ENCODE results near the gene FOXL3.

FOXL3 gene

GRCh38 chr7:318878-319661 lies 29.1 kb downstream of the FOXL3 start:
- no peak overlapping the region for H3K9ac ChIP-seq
- peaks cover 5% of the 10 kb centered on the region for H3K27me3 ChIP-seq (ENCODE audit: control insufficient read depth, insufficient read depth, low read length)
- no peaks in the 10 kb centered on the region for H3K79me2 ChIP-seq
- H3K4me3 ChIP-seq (ENCODE audit: low read depth, low read length), result no peak overlapping the region
- no peak overlapping the region for H3K4me2 ChIP-seq (ENCODE audit: low read length)
- no peak overlapping the region for H3K27ac ChIP-seq
- H3K9me3 ChIP-seq (ENCODE audit: control insufficient read depth, low read length), result no peaks in the 10 kb centered on the region
- no peak overlapping the region for H2AFZ ChIP-seq
- no peaks in the 10 kb centered on the region for H3K4me1 ChIP-seq
- H3K36me3 ChIP-seq (ENCODE audit: control insufficient read depth, insufficient read depth, low read length), result no peaks in the 10 kb centered on the region
- no peak for TF ChIP-seq CTCF (IDR thresholded peaks at IDR 0.05)

GRCh38 chr7:320297-320696 lies 30.3 kb downstream of the FOXL3 start:
- Histone ChIP-seq H3K4me3 (ENCODE audit: low read depth, low read length) (no peak overlapping the region), H2AFZ (no peak overlapping the region), H3K9ac (no peak overlapping the region), H3K9me3 (ENCODE audit: control insufficient read depth, low read length) (no peaks in the 10 kb centered on the region), H3K4me1 (no peaks in the 10 kb centered on the region), H3K27ac (no peak overlapping the region), H3K4me2 (ENCODE audit: low read length) (no peak overlapping the region), H3K36me3 (ENCODE audit: control insufficient read depth, insufficient read depth, low read length) (no peaks in the 10 kb centered on the region), H3K79me2 (no peaks in the 10 kb centered on the region), H3K27me3 (ENCODE audit: control insufficient read depth, insufficient read depth, low read length) (peaks cover 5% of the 10 kb centered on the region)
- TF ChIP-seq CTCF (IDR thresholded peaks at IDR 0.05), result no peak

- peak; percentile 85 for TF ChIP-seq CTCF (IDR thresholded peaks at IDR 0.05)
- Histone ChIP-seq H3K4me1 (no peaks in the 10 kb centered on the region), H3K36me3 (ENCODE audit: control insufficient read depth, insufficient read depth, low read length) (no peaks in the 10 kb centered on the region), H3K4me3 (ENCODE audit: low read depth, low read length) (no peak overlapping the region), H3K4me2 (ENCODE audit: low read length) (no peak overlapping the region), H3K9me3 (ENCODE audit: control insufficient read depth, low read length) (no peaks in the 10 kb centered on the region), H3K9ac (no peak overlapping the region), H3K79me2 (no peaks in the 10 kb centered on the region), H3K27me3 (ENCODE audit: control insufficient read depth, insufficient read depth, low read length) (peaks cover 3% of the 10 kb centered on the region), H2AFZ (no peak overlapping the region), H3K27ac (no peak overlapping the region)
Observed at GRCh38 chr7:322111-322671, 32.2 kb downstream of the FOXL3 start.

GRCh38 chr7:322708-323111 lies 32.7 kb downstream of the FOXL3 start:
- TF ChIP-seq CTCF (IDR thresholded peaks at IDR 0.05), result no peak
- Histone ChIP-seq H2AFZ (no peak overlapping the region), H3K4me2 (ENCODE audit: low read length) (no peak overlapping the region), H3K27me3 (ENCODE audit: control insufficient read depth, insufficient read depth, low read length) (peaks cover 3% of the 10 kb centered on the region), H3K79me2 (no peaks in the 10 kb centered on the region), H3K27ac (no peak overlapping the region), H3K4me3 (ENCODE audit: low read depth, low read length) (no peak overlapping the region), H3K36me3 (ENCODE audit: control insufficient read depth, insufficient read depth, low read length) (no peaks in the 10 kb centered on the region), H3K9me3 (ENCODE audit: control insufficient read depth, low read length) (no peaks in the 10 kb centered on the region), H3K4me1 (no peaks in the 10 kb centered on the region), H3K9ac (no peak overlapping the region)

GRCh38 chr7:323410-323809 lies 33.4 kb downstream of the FOXL3 start:
- Histone ChIP-seq H3K27ac (no peak overlapping the region), H3K4me2 (ENCODE audit: low read length) (no peak overlapping the region), H3K79me2 (no peaks in the 10 kb centered on the region), H3K27me3 (ENCODE audit: control insufficient read depth, insufficient read depth, low read length) (peaks cover 3% of the 10 kb centered on the region), H3K4me1 (no peaks in the 10 kb centered on the region), H3K4me3 (ENCODE audit: low read depth, low read length) (no peak overlapping the region), H2AFZ (no peak overlapping the region), H3K9me3 (ENCODE audit: control insufficient read depth, low read length) (no peaks in the 10 kb centered on the region), H3K9ac (no peak overlapping the region), H3K36me3 (ENCODE audit: control insufficient read depth, insufficient read depth, low read length) (no peaks in the 10 kb centered on the region)
- no peak for TF ChIP-seq CTCF (IDR thresholded peaks at IDR 0.05)
